Skin epidermis (tissue), 12 donors: ENCODE data around the gene RNF145.
"Not testable (repeated sequence)": the region's sequence is repeated elsewhere in the genome, so short reads cannot be mapped to it uniquely, and the experiment has no call there.

Experiments
- H3K27ac ChIP-seq, 21 experiments: fragments of 200-600 bp; sonication (generic) in 11 of 21; one replicate each; pipeline ENCODE4 v1.5.0; 2020; ENCODE audit warnings: mild to moderate bottlenecking in 3 of 21, inconsistent platforms in 2 of 21, moderate library complexity in 2 of 21
- H3K4me3 ChIP-seq, 7 experiments: fragments of 200-600 bp; sonication (generic) in 2 of 7; one replicate each; pipeline ENCODE4 v1.5.0; 2020; ENCODE audit warnings: inconsistent platforms in 2 of 7, mild to moderate bottlenecking in 2 of 7, moderate library complexity in 1 of 7

The RNF145 gene

DNA sequence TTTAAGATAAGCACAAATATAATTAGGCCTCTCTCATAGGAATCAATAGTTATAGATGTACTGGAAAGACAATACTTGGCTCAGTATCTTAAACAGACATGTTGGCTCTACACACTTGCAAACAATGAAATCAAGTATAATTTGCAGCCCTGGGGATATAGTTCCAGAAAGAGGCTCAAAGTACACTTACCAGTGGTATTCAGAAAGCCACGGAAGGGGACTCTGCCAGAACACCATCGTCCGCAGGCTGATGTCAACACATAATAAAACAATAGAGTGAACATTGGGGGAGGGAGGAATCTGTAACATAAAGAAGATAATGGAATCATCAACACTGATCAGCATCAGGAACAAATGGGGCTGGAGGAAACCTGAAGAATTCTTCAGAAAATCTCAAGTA, 78.5 kb downstream of the RNF145 start:
- Histone ChIP-seq H3K27ac (no peak overlapping the region), H3K4me3 (no peak overlapping the region)

DNA sequence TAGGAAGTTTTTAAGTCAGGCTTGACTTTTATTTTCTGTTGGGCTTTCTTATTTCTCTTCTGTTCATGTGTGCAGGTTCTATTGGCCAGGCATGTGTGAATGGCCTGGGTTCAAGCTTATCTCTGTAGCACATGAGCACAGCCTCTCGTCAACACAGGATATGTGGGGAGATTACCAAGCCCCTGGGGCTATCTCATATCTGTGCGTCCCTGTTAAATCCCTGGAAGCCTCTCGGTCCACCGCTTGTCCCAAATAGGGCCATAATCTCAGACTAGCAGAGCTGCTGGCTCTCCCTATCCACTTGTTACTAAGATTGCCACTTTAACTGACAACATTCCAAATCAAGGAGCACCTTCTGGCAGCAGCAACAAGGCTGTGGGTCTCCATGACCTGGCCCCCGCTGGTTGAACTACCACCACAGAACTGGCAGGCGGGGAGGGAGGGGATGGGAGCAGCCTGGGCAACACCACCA, 81.2 kb downstream of the RNF145 start:
- H3K4me3 ChIP-seq = no peak overlapping the region

DNA sequence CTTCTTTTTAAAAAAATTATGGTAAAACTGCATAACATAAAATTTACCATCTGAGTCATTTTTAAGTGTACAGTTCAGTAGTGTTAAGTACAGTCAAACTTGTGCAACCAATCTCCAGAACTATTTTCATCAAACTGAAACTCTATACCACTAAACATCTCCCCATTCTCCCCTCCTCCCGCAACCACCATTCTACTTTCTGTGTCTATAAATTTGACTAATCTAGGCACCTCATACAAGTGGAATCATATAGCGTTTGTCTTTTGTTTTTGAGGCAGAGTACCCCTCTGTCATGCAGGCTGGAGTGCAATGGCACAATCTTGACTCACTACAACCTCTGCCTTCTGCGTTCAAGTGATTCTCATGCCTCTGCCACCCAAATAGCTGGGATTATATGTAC, 85.7 kb downstream of the RNF145 start:
- no peak overlapping the region for H3K27ac ChIP-seq
- no peak overlapping the region for H3K4me3 ChIP-seq

More for the DNA sequence above, 81.2 kb downstream of the RNF145 start:
- no peak overlapping the region for H3K27ac ChIP-seq

DNA sequence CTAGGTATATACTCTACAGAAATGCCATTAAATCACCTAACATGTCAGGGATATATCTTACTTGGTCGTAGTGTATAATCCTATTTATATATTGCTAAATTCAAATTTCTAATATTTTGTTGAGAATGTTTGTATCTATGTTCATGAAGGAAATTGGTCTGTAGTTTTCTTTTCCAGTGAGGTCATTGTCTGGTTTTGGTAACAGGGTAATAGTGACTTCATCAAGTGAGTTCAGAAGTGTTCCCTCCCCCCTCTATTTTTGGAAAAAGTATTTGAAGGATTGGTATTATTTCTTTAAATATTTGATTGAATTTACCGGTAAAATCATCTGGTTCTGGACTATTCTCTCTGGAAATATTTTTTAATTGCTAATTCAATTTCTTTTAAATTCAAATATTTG, 86.2 kb downstream of the RNF145 start:
- Histone ChIP-seq H3K4me3 (no peak overlapping the region), H3K27ac (no peak overlapping the region)

DNA sequence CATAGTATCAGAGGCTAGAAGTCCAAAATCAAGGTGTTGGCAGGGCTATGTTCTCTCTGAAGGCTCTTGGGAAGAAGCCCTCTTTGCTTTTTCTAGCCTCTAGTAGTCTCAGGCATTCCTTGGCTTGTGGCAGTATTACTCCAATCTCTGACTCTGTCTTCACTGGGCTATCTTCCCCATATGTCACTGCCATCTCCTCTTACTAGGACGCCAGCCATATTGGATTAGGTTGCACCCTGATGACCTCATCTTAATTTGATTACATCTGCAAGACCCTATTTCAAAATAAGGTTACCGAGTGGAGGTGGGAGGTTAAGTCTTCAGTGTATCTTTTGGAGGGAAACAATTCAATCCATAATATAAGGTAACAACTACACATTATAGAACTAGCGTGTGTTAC, 88.3 kb downstream of the RNF145 start:
- Histone ChIP-seq H3K4me3 (no peak overlapping the region), H3K27ac (peak overlapping the region in 2 of 21 experiments; percentile 19 to 42)

DNA sequence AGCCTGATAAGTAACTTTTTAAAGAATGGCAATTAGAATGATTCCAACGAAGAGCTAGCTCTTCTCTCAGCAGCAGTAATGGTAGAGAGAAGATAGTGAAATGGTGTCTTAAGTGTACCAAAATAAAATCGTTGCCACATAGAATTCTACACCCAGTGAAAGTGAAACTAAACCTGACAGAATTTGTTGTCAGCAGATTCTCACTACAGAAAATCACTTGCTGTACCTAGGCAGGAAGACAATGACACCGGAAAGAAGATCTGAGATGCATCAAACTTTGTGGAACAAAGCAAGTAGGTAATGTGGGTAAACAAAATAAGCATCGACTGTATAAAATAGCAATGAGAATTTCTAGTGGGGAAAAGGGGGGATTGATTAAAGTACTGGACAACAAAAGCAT, 88.9 kb downstream of the RNF145 start:
- no peak overlapping the region for H3K4me3 ChIP-seq
- H3K27ac ChIP-seq = peak overlapping the region in 4 of 21 experiments; percentile 8 to 42 (median 20)

GRCh38 chr5:159119842-159120241, 89.5 kb downstream of the RNF145 start:
- H3K27ac ChIP-seq = peak overlapping the region in 2 of 21 experiments; percentile 20 to 42
- not testable (repeated sequence) for H3K4me3 ChIP-seq

DNA sequence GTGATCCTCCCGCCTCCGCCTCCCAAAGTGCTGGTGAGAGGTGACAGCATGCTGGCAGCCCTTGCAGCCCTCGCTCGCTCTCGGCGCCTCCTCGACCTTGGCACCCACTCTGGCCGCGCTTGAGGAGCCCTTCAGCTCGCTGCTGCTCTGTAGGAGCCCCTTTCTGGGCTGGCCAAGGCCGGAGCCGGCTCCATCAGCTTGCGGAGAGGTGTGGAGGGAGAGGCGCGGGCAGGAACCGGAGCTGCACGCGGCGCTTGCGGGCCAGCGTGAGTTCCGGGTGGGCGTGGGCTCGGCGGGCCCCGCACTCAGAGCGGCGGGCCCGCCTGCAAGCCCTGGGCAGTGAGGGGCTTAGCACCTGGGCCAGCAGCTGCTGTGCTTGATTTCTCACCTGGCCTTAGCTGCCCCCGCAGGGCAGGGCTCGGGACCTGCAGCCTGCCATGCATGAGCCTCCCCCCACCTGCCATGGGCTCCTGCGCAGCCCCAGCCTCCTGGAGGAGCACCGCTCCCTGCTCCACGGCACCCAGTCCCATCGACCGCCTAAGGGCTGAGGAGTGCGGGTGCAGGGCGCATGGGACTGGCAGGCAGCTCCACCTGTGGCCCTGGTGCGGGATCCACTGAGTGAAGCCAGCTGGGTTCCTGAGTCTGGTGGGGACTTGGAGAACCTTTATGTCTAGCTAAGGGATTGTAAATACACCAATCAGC, 90.2 kb downstream of the RNF145 start:
- H3K4me3 ChIP-seq, H3K27ac ChIP-seq: not testable (repeated sequence)

- Histone ChIP-seq H3K27ac (no peak overlapping the region), H3K4me3 (no peak overlapping the region)
These were observed 95.9 kb downstream of the RNF145 start for GRCh38 chr5:159113405-159113804.

DNA sequence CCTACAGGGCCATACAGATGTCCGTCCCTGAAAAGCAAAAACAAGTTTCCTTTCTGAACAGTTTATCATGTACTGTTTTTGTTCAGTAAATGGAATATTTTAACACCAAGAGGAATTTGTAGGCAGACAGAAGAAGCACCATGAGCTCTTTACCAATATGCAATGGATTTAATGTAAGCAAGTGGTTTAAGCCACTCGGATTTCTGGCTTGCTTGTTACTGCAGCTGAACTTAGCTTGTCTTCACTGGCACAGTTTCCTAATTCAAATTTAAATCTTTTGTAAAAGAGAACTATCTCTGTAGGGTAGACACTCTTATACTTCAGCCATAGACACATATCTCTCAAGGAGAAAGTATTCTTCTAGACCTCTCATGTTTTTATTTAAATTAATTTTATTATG, 96.9 kb downstream of the RNF145 start:
- Histone ChIP-seq H3K4me3 (no peak overlapping the region), H3K27ac (no peak overlapping the region)
